NK-92 (cell line): ENCODE results near the gene AP2A1.
"Not testable (repeated sequence)": the region's sequence is repeated elsewhere in the genome, so short reads cannot be mapped to it uniquely, and the experiment has no call there.

Source experiments
- DNase-seq: peaks from one replicate; lab custom pipeline; 2025; ENCODE audit not compliant: unreplicated experiment; lab: John Stamatoyannopoulos, UW

Gene AP2A1

DNA sequence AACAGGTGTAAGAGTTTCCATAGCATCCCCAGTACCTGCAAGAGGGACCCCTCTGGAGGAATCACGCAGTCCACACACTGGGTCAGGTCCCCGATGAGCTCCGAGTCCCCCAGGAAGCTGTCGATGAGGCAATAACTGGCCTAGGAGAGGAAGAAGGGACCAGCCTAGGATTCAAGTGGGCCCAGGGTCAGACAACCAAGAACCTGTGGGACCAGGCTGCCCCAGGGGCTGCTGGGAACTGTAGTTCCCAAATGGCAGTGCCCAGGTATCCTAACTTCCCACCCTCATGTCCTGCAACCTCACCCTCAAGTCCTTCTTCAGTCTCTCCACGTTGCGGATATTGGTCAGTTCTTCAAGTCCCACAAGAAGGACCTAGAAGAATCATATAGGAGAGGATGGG, 44.5 kb downstream of the AP2A1 start:
- no peak for DNase-seq

DNA sequence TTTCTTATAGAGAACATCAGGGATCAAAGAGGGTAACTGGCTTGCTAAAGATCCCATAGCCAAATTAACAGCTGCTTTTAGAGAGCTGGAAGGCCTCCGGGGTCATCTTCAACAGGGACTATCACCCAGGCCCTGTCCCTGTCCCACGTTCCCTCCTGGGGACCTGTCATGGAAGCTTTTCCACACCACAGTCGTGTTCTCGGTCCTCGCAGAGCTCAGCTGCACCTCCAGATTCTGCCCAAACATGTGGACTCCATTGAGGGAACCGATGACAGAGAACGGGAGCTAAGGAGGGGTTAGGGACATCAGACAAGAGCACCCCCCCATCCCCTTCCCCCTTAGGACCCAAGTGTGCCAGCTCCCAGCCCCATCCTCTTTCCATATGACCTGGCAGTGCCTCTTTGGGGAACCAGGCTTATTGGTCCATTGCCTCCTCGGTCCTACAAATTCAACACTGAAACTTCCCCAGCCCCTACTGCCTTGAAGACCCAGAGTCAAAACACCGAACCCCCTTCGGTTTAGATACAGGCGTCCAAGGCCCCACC, 45.7 kb downstream of the AP2A1 start:
- DNase-seq = no peak

DNA sequence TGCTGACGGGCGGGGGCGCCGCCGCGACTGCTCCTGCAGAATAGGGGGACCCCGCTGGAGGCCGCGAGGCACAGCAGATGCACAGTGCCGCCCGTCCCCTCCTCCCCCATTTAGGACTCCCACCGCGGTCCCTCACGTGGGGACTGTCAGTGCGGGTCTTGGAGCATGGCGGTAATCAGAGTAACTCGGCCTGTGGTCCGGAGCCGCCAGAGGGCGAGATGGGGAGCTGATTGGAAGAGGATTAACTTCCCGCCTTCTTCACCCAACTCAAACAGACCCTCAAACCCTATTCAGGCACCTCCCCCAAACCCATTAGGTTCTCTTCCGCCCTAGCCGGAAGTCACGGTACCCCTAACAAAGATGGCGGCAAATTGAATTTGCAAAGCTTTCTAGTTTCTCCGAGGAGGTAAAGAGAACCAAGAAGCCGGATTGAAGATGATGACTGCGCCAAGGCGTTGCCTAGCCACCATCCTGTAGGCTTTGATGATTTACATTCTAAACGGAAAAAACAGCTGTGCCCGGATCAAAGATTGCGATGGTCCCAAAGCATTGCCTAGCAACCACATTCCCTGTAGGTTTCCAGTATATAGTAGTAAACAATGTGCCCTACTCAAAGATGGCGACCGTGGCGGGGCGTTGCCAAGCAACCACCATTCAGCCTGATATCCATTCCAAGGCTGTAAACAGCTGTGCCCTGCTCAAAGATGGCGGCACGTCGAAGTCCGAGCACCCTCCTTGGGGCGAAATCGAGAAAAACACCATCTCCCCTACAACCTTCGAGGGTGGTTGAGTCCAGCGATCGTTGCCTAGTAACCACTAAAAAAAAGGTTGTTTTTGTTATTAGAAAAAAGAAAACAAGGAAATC, 46.4 kb downstream of the AP2A1 start, which contains the start of gene FUZ:
Gene FUZ (minus strand): TSS at position 296 of the 865 bp plus-strand sequence. CDS start 186 bp downstream, at position 110.
- peak; percentile 56 for DNase-seq

DNA sequence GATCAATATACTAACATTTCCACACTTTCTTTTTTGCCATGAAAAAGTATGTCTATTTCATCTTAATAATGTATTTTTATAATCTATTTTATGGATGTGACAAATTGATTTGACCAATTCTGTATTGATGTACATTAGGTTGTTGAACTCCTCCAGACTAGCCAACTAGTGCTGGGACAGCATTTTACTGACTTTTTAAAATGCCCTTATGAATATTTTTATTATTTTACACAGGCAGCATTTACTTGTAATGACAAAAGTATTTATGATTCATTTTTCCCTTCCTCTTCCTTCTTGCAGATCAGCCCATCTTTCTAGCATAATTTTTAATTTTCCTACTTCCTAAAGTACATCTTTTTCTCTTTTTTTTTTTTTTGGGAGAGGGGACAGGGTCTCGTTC, 47.2 kb downstream of the AP2A1 start:
- no peak for DNase-seq

DNA sequence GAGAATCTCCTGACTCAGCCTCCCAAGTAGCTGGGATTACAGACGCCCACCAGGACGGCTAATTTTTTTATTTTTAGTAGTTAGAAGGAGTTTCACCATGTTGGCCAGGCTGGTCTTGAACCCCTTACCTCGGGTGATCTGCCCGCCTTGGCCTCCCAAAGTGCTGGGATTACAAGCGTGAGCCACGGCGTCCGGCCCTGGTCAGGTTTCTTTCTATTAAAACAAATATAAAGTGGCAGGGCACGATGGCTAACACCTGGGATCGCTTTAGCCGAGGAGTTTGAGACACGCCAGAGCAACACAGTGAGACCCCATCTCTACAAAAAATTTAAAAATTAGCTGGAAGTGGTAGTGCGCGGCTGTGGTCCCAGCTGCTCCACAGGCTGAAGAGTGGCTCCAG, 49.8 kb downstream of the AP2A1 start:
- DNase-seq = no peak

DNA sequence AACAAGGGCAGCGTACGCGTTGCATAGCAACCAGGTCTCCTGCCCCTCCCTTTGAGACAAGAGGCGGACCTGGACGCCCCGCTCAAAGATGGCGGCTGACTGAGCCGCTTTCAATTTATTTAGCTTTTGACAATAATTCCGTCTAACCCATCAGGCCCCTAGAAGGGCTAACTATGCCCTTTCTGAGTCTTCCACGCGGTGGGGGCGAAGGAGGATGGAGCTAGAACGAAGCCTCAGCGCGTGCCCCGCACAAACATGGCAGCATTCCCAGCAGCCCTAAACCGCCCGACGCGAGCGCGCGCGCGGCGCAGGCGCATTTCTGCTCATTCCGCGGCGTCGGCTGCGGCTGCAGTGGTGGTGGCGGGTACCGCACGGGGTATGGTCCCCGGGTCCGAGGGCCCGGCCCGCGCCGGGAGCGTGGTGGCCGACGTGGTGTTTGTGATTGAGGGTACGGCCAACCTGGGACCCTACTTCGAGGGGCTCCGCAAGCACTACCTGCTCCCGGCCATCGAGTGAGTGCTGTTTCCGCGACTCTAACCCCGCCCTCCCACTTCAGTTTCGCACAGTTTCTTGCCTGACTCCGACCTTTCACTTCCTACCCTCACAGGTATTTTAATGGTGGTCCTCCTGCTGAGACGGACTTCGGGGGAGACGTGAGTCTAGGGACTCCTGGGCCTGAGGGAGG, 51.3 kb downstream of the AP2A1 start, which contains the start of gene MED25:
Gene MED25 (plus strand): TSS at position 326 of the 685 bp plus-strand sequence. CDS start 53 bp downstream, at position 379.
- DNase-seq = no peak

DNA sequence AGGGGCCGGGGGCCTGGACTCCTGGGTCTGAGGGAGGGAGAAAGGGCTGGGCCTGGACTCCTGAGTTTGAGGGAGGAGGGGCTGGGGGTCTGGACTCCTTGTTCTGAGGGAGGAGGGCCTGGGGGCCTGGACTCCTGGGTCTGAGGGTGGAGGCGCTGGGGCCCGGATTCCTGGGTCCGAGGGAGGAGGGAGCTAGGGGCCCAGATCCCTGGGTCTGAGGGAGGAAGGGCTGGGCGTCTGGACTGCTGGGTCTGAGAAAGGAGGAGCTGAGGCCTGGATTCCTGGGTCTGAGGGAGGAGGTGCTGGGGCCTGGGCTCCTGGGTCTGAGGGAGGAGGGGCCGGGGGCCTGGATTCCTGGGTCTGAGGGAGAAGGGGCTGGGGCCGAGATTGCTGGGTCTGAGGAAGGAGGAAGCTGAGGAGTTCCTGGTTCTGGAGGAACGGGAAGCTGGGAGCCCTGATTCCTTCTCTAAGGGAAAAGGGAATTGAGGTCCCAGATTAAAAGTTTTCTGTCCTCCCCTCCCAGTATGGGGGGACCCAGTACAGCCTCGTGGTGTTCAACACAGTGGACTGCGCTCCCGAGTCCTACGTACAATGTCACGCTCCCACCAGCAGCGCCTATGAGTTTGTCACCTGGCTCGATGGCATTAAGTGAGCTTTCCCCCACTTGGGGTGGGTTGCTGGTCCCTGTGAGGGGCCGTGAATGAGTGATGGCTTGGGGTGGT, 52.0 kb downstream of the AP2A1 start:
- DNase-seq = no peak

DNA sequence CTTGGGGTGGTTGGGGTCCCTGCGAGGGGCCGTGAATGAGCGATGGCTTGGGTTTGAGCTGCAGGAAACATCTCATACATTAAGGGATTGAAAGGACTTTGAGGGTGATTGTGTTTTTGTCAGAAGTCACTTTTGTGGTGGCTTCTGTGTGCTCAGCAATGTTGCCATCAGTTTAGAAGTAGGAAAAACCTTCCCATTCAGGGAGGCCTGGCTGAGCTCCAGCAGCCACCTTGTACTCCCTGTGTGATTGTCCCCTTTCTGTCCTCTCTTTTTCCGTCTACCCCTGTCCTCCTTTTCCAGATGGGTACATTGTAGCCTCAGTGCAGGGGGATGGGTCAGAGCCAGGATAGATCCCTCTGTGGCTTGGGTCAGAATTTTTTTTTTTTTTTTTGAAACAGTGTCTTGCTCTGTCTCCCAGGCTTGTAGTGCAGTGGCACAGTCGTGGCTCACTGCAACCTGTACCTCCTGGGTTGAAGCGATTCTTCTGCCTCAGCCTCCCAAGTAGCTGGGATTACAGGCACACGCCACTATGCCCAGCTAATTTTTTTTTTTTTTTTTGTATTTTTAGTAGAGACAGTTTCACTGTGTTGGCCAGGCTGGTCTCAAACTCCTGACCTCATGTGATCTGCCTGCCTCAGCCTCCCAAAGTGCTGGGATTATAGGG, 52.8 kb downstream of the AP2A1 start:
- DNase-seq = not testable (repeated sequence)

DNA sequence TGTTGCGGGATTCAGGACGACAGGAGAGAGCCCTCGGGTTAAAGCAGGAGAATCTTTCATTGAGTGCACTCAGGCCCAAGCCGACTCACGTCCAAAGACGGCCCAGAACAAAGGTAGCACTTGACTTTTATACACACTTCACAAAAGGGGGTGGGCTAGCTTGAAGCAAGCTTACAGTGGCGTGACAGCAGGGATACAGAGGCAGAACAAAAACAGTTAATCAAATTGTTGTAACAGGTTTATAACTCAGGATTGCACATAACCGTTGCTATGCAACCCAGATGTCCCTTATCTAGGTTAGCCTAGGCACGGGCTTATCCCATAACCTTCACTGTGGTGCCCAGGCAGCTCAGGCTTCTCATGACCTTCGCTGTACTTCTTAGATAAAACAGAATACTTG, 53.3 kb downstream of the AP2A1 start:
- no peak for DNase-seq

DNA sequence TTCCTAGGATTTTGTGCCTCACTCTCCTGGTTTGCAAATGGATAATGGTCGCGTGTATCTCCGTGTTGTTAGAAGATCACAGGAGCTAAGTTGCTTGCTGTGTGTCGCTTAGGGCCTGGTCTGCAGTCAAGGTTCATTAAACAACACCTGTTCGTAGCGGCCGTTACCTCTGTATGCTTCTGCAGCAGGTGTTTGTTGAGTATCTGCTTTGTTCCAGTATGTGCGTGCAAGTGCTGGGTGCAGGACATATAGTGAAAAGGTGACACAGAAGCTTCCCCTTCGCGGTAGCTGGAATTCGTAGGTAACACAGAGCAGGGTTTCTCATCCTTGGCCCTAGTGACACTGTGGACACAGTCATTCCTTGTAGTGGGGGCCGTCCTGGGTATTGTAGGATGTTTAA, 56.7 kb downstream of the AP2A1 start:
- no peak for DNase-seq

DNA sequence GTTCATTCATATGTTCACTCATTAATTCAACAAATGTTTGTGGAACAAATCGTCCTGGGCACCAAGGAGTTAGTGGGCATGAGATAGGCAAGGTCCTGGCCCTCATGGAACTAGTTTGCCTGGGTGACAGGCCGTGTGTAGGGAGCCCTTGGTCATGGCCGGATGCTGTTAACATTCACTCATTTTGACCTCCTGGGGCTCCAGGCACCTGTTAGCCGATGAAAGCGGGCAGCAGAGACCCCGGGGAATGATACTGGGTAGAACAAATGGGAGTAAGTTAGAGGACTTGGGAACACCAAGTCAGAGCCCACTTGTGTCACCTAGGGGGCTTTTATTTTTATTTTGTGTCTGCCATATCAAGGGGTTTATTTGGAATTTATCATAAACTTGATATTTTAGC, 57.9 kb downstream of the AP2A1 start:
- no peak for DNase-seq

DNA sequence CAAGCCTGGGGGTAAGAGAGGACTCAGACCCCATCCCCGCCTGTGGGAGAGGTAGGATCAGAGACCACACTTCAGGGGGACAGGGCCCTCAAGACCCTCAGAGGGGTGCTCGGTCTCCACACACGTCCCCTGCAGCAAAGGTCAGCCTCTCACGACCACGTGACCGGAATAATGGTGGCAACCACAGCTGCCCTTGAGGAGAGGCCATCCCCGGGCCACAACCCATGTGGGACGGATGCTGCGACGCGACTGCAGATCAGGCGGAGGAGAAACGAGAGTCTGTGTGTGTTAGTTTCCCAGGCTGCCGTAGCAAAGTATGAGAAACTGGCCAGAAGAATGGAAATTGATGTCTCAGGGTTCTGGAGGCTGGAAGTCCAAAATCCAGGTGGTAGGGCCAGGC, 60.2 kb downstream of the AP2A1 start:
- no peak for DNase-seq

DNA sequence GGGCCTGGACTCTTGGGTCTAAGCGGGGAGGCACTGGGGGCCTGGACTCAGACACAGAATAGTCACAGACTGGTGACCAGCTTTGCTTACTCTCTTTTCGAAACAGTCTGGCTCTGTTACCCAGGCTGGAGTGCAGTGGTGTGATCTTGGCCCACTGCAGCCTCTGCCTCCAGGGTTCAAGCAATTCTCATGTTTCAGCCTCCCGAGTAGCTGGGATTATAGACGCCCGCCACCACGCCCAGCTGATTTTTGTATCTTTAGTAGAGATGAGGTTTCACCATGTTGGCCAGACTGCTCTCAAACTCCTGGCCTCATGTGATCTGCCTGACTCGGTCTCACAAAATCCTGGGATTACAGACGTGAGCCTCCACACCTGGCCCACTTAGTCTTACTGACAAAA, 62.4 kb downstream of the AP2A1 start:
- DNase-seq = no peak

DNA sequence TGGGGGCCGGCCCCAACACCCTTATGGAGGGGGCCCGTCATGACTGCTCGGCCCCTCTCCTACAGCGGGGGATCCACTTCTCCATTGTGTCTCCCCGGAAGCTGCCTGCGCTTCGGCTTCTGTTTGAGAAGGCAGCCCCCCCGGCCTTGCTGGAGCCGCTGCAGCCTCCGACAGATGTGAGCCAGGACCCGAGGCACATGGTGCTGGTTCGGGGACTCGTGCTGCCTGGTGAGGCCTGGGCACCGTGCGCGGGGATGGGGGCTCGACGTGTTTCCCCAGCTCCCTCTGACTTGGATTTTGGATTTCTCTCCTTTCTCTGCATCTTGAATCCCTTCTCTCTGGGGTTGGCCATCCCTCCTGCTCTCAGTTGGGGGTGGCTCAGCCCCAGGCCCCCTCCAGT, 62.9 kb downstream of the AP2A1 start:
- no peak for DNase-seq

DNA sequence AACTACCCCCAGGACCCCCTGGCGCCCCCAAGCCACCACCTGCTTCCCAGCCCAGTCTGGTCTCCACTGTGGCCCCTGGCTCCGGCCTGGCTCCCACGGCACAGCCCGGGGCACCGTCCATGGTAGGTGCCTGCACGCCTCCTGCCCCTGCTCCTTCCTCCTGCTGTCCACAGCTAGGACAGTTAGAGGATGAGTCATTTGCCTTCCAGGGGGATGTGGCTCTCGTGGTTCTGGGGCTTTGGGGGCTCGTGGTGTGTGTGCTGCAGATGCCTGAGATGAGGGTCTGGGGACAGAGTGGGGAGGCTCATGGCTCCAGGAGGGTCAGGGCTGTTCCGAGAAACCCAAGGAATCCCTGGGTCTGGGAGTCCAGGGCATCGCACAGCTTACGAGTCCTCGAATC, 64.0 kb downstream of the AP2A1 start:
- no peak for DNase-seq

DNA sequence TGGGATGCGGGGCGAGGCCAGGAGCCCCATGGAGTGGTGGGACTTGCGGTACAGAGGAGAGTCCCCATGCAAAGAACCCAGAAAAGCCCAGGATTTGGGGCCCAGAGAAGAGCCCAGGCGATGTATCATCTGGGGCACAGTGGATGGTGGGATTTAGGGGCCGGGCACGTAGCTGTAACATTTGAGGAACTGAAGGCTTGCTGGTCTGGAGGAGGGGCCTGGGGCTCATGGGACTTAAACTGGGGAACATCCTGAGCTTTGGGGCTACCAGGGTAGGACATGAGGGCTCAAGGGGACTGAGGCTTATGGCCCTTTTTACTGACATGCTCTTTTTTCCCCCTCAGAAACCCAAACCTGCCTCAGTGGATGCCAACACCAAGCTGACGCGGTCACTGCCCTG, 64.8 kb downstream of the AP2A1 start:
- no peak for DNase-seq

DNA sequence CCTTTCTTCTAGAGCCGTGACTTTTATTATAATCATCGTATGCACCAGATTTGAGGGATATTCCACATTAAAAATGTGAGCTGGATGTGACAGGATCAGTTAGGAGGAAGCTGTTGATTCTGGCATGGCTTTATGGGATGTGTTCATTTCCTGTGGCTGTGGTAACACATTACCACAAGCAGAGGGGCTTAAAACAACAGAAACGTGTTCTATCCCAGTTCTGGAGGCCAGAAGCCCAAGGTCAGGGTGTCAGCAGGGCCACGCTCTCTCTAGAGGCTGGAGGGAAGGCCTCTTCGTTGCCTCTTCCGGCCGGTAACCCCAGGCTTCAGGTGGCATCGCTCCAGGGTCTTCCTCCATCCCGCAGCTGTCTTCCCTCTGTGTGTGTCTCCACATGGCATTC, 65.8 kb downstream of the AP2A1 start:
- DNase-seq = no peak

DNA sequence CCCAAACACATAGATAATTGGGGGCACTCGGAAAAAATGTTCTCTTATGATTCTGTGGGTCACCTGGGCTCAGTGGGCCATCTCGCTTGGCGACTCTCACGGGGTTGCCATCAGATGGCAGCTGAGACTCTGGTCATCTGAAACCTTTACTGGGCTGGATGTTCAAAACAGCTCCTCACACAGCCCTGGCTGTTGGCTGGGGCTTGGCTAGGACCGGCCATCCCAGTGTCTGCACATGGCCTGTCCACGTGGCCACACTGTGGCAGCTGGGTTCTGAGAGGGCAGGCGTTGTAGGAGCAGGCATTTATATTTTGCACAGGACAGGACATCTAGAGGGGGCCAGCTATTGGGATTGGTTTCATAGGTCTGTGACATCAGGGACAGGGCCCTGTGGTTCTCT, 66.8 kb downstream of the AP2A1 start:
- no peak for DNase-seq

DNA sequence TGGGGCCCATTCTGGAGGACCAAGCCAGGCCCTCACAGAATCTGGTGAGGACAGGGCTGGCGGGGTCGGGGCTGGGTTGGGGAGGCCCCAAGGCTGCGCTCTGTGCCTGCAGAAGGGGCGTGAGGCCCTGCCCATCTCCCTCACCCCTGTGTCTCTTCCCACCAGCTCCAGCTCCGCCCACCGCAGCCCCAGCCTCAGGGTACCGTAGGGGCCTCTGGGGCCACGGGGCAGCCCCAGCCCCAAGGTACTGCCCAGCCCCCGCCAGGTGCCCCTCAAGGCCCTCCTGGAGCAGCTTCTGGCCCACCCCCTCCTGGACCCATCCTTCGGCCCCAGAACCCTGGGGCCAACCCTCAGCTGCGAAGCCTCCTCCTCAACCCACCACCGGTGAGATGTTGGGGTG, 68.8 kb downstream of the AP2A1 start:
- no peak for DNase-seq

DNA sequence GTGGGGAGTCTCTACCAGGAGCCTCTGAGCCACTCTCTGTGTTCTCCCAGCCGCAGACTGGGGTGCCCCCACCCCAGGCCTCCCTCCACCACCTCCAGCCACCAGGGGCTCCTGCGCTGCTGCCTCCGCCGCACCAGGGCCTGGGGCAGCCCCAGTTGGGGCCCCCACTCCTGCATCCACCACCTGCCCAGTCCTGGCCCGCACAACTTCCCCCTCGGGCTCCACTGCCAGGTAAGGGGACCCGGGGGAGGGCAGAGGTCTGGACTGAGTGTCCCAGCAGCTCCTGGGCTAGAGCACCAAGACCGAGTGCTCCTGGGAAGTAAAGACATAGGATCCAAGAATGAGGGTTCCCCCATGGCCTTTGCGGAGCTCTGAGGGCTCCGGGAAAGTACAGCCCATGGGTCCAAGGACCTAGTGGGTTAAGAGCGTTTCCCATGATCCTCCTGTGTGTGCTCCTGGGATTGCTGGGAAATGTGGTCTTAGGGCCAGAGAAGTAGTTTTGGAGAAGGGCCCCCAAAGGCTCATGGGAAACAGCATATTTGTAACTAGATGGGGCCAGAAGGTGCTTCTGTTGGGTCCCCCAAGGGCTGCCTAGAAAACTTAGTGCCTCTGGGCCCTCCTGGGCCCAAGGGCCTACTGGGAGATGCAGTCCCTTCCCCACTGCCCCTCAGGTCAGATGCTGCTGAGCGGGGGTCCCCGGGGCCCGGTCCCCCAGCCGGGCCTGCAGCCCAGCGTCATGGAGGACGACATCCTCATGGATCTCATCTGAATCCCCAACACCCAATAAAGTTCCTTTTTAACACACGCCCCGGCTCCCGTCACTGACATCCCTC, 69.6 kb downstream of the AP2A1 start:
- DNase-seq = no peak
